ENCODE results near the gene NME4.
"Not testable (repeated sequence)": the region's sequence is repeated elsewhere in the genome, so short reads cannot be mapped to it uniquely, and the experiment has no call there.

The NME4 gene

GRCh38 chr16:374616-374926, 22.4 kb upstream of the NME4 start:
- no peak overlapping the region for H3K4me3 ChIP-seq (replicated peaks; ENCODE audit: low read depth, low read length)
- TF ChIP-seq CTCF (IDR thresholded peaks at IDR 0.05; ENCODE audit: low read length, missing control alignments) = no peak
- no peak for DNase-seq (ENCODE audit: low read depth)

GRCh38 chr16:375212-375611, 21.8 kb upstream of the NME4 start:
- no peak for TF ChIP-seq CTCF (IDR thresholded peaks at IDR 0.05; ENCODE audit: low read length, missing control alignments)
- no peak overlapping the region for H3K4me3 ChIP-seq (replicated peaks; ENCODE audit: low read depth, low read length)
- DNase-seq (ENCODE audit: low read depth) = no peak

- DNase-seq (ENCODE audit: low read depth) = no peak
- no peak overlapping the region for H3K4me3 ChIP-seq (replicated peaks; ENCODE audit: low read depth, low read length)
- TF ChIP-seq CTCF (IDR thresholded peaks at IDR 0.05; ENCODE audit: low read length, missing control alignments) = no peak
These were observed 20.8 kb upstream of the NME4 start for GRCh38 chr16:375927-376816.

- no peak overlapping the region for H3K4me3 ChIP-seq (replicated peaks; ENCODE audit: low read depth, low read length)
- no peak for DNase-seq (ENCODE audit: low read depth)
- no peak for TF ChIP-seq CTCF (IDR thresholded peaks at IDR 0.05; ENCODE audit: low read length, missing control alignments)
These were observed 20.1 kb upstream of the NME4 start for GRCh38 chr16:376817-377418.

GRCh38 chr16:377419-377951, 19.5 kb upstream of the NME4 start:
- no peak overlapping the region for H3K4me3 ChIP-seq (replicated peaks; ENCODE audit: low read depth, low read length)
- TF ChIP-seq CTCF (IDR thresholded peaks at IDR 0.05; ENCODE audit: low read length, missing control alignments) = no peak
- DNase-seq (ENCODE audit: low read depth) = no peak

- not testable (repeated sequence) for H3K4me3 ChIP-seq (replicated peaks; ENCODE audit: low read depth, low read length); DNase-seq (ENCODE audit: low read depth)
These were observed 18.7 kb upstream of the NME4 start for GRCh38 chr16:378113-378820.

- H3K4me3 ChIP-seq (replicated peaks; ENCODE audit: low read depth, low read length) = no peak overlapping the region
- no peak for TF ChIP-seq CTCF (IDR thresholded peaks at IDR 0.05; ENCODE audit: low read length, missing control alignments)
- DNase-seq (ENCODE audit: low read depth) = no peak
These were observed 18.2 kb upstream of the NME4 start for GRCh38 chr16:378821-379182.
